Fibroblast of lung (primary cell): Measurements from ENCODE around the gene RYR2.

Experiments
- EZH2 ChIP-seq: IDR thresholded peaks from 2 replicates; pipeline ENCODE4 v1.5.1; 2012; ENCODE audit warnings: low read length, control low read depth, mild to moderate bottlenecking; ENCODE audit errors: missing control alignments
- TF ChIP-seq, protein P1 (sequence below), 2 donors: IDR thresholded peaks in 1 of 2; conservative IDR thresholded peaks in 1 of 2; 1 replicate in 1 of 2; 2 replicates in 1 of 2; pipeline ENCODE4 v1.5.1; 2011 to 2012; ENCODE audit warnings: low read length in 2 of 2, control low read depth in 1 of 2, inconsistent platforms in 1 of 2, low read depth in 1 of 2, mild to moderate bottlenecking in 1 of 2

DNA sequence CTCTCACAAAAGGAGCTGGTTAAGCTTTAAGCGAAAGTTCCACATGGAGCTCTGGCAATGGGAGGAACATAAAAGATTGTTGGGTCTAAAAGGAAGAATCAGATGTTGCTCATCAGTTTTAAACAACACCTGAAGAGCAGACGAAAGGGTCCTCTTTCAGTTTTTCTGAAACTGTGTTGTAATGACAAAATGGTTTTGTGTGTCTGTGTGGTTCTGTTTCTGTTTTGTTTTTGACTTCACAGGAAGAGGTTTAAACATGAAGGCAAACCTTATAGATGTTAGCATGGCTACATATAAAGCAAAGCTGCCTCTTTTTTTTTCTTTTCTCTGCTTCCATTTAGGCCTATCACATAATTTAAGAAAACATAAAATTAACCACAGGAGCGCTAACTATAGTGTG lies 712.6 kb downstream of the RYR2 start:
- TF ChIP-seq, protein P1, sequence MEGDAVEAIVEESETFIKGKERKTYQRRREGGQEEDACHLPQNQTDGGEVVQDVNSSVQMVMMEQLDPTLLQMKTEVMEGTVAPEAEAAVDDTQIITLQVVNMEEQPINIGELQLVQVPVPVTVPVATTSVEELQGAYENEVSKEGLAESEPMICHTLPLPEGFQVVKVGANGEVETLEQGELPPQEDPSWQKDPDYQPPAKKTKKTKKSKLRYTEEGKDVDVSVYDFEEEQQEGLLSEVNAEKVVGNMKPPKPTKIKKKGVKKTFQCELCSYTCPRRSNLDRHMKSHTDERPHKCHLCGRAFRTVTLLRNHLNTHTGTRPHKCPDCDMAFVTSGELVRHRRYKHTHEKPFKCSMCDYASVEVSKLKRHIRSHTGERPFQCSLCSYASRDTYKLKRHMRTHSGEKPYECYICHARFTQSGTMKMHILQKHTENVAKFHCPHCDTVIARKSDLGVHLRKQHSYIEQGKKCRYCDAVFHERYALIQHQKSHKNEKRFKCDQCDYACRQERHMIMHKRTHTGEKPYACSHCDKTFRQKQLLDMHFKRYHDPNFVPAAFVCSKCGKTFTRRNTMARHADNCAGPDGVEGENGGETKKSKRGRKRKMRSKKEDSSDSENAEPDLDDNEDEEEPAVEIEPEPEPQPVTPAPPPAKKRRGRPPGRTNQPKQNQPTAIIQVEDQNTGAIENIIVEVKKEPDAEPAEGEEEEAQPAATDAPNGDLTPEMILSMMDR (conservative IDR thresholded peaks at IDR 0.05 in 1 of 2, IDR thresholded peaks at IDR 0.05 in 1 of 2; ENCODE audit: low read depth in 1 of 2, low read length in 2 of 2) = no peak
- no peak for TF ChIP-seq EZH2
